ENCODE results near the gene MAN1A1. TPM values are rescaled to one million over a fixed set of nuclear protein-coding genes. Genes with fewer than 3 reads are reported as not detected.

Gene MAN1A1
- polyA plus RNA-seq, 1 donor (not counting 4 experiments of a cell fraction or from before 2014, with no cell fraction given): 20.2 TPM

DNA sequence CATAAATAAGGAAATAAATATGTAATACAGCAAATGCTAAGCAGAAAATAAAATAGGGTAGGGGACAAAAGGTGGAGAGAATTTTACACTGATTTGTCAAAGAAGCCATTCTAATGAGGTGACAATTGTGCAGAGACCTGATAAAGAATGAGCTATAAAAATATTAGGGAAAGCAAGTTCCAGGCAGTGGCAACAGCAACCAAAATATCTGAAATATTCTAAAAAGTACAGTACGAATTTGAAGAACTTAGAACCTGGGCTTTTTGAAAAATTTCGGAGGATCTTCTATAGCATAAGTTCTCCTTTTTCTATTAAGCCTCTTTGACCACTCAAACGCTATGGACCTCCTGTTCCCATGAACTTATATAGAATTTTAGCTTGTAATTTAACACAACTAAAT, 173.1 kb downstream of the MAN1A1 start:
- Histone ChIP-seq H3K4me3 (ENCODE audit: control insufficient read depth in 2 of 3, extremely low read depth in 1 of 3, insufficient read depth in 2 of 3, low read depth in 1 of 3, low read length in 3 of 3) (no peak overlapping the region), H3K4me2 (ENCODE audit: control insufficient read depth, extremely low read depth, insufficient read depth, low read depth, low read length) (no peak overlapping the region), H3K27ac (ENCODE audit: control insufficient read depth, insufficient read depth, low read length) (no peak overlapping the region), H3K9ac (ENCODE audit: control insufficient read depth, extremely low read depth, insufficient read depth, low read length) (no peak overlapping the region), H3K9me1 (ENCODE audit: control insufficient read depth, extremely low read depth, insufficient read depth, low read length) (no peaks in the 10 kb centered on the region), H4K20me1 (ENCODE audit: control insufficient read depth, extremely low read depth, insufficient read depth, low read length) (no peaks in the 10 kb centered on the region), H3K27me3 (ENCODE audit: control insufficient read depth, extremely low read depth, insufficient read depth, low read length) (no peaks in the 10 kb centered on the region), H3K4me1 (ENCODE audit: control insufficient read depth, extremely low read depth, insufficient read depth, low read length) (peaks cover 3% of the 10 kb centered on the region), H3K36me3 (ENCODE audit: control insufficient read depth in 2 of 2, extremely low read depth in 1 of 2, insufficient read depth in 2 of 2, low read length in 2 of 2) (no peaks in the 10 kb centered on the region), H2AFZ (ENCODE audit: control insufficient read depth, low read length) (no peak overlapping the region), H3K9me3 (ENCODE audit: control insufficient read depth, low read depth, low read length) (no peaks in the 10 kb centered on the region), H3K79me2 (ENCODE audit: control insufficient read depth, insufficient read depth, low read length) (no peaks in the 10 kb centered on the region)
- DNase-seq (ENCODE audit: low read depth, low spot score) (no peak), FAIRE-seq (no peak)
- TF ChIP-seq CTCF (optimal IDR thresholded peaks at IDR 0.05 in 1 of 3, IDR thresholded peaks at IDR 0.05 in 1 of 3, conservative IDR thresholded peaks at IDR 0.05 in 1 of 3; ENCODE audit: extremely low read depth in 1 of 3, insufficient read depth in 2 of 3, low read length in 3 of 3): no peak
- no peak for TF ChIP-seq EZH2 (IDR thresholded peaks at IDR 0.05; ENCODE audit: low read length)
- dilution Hi-C loops (cut with MboI; ENCODE audit: extremely low pct_ligation_motif_present, low sequenced_read_pairs): no loop called here

DNA sequence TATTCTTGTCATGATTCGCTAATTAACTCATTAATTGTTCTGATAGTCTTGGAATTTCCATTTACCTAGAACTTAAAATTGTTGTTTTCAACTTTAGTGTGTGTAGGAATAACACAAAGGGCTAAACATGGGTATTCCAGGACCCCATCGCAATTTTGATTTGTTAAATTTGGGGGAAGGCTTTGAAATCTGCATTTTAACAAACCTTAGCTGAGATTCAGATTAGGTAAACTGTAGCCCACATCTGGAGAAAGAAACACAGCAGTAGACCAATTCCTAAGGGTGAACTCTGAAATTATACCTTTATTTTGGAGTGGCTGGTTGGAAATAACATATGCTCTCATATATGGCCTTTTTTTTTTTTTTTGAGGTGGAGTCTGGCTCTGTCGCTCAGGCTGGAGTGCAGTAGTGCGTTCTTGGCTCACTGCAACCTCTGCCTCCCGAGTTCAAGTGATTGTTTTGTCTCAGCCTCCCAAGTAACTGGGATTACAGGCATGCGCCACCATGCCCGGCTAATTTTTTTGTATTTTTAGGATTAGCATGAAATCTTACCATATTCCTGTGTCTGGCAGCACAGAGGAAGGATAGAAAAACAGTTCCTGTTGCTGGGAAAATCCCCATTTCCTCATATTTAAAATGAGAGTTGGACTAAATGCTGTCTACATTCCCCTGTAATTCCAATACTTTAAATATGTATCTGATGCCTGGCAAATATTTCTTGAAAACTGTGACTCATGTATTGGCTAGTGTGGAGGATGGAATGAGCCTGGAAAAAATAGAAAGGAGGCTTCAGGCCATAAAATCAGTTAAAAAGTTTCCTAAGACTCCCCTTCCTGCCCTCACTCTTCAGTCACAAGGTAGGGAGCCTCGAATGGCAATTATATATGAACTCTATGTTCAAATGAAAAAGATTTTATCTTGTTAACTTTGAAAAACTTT, 174.4 kb downstream of the MAN1A1 start:
- Histone ChIP-seq H3K4me1 (ENCODE audit: control insufficient read depth, extremely low read depth, insufficient read depth, low read length) (peaks cover 8% of the 10 kb centered on the region), H3K9me3 (ENCODE audit: control insufficient read depth, low read depth, low read length) (no peaks in the 10 kb centered on the region), H3K9ac (ENCODE audit: control insufficient read depth, extremely low read depth, insufficient read depth, low read length) (no peak overlapping the region), H3K9me1 (ENCODE audit: control insufficient read depth, extremely low read depth, insufficient read depth, low read length) (no peaks in the 10 kb centered on the region), H3K27me3 (ENCODE audit: control insufficient read depth, extremely low read depth, insufficient read depth, low read length) (no peaks in the 10 kb centered on the region), H3K27ac (ENCODE audit: control insufficient read depth, insufficient read depth, low read length) (no peak overlapping the region), H3K4me3 (ENCODE audit: control insufficient read depth in 2 of 3, extremely low read depth in 1 of 3, insufficient read depth in 2 of 3, low read depth in 1 of 3, low read length in 3 of 3) (no peak overlapping the region), H3K79me2 (ENCODE audit: control insufficient read depth, insufficient read depth, low read length) (no peaks in the 10 kb centered on the region), H3K4me2 (ENCODE audit: control insufficient read depth, extremely low read depth, insufficient read depth, low read depth, low read length) (no peak overlapping the region), H4K20me1 (ENCODE audit: control insufficient read depth, extremely low read depth, insufficient read depth, low read length) (no peaks in the 10 kb centered on the region), H2AFZ (ENCODE audit: control insufficient read depth, low read length) (no peak overlapping the region), H3K36me3 (ENCODE audit: control insufficient read depth in 2 of 2, extremely low read depth in 1 of 2, insufficient read depth in 2 of 2, low read length in 2 of 2) (no peaks in the 10 kb centered on the region)
- TF ChIP-seq CTCF (optimal IDR thresholded peaks at IDR 0.05 in 1 of 3, IDR thresholded peaks at IDR 0.05 in 1 of 3, conservative IDR thresholded peaks at IDR 0.05 in 1 of 3; ENCODE audit: extremely low read depth in 1 of 3, insufficient read depth in 2 of 3, low read length in 3 of 3) (no peak), EZH2 (IDR thresholded peaks at IDR 0.05; ENCODE audit: low read length) (no peak)
- DNase-seq (ENCODE audit: low read depth, low spot score): no peak
- dilution Hi-C loops (cut with MboI; ENCODE audit: extremely low pct_ligation_motif_present, low sequenced_read_pairs): no loop called here
- no peak for FAIRE-seq

Measured in keratinocyte (primary cell).